Measurements from ENCODE around the gene INTS3. TPM values are rescaled to one million over a fixed set of nuclear protein-coding genes. Genes with fewer than 3 reads are reported as not detected.

Gene INTS3
- total RNA-seq, 5 donors from 2014 or later (not counting 1 experiment from before 2014, with no cell fraction given), result 45.9 to 57.7 (median 48.5) TPM

DNA sequence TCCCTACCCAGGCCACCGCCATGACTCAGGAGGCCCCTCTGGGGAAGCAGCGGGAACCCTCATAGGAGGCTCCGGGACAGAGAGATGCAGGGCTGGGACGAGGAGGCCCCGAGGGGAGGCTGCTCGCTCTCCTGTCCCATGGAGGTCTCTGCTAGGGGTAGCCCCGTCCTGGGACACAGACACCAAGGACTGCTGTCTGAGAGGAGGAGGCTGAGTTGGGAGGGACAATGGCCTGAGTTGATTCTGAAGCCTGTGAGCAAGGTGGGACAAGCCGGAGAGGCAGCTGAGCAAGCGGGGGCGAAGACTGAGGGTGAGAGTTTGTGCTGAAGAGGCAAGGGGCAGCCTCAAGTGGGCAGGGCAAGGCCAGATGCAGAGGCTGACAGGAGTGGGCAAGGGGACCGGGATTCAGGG, 64.8 kb downstream of the INTS3 start:
- no peak overlapping the region for H3K4me3 Mint-ChIP-seq
- ChIA-PET CTCF (interaction anchor here (1.1 to 1.6 kb wide), 2 partner anchors 194 to 203 kb away, joined by 3 to 4 read pairs; partner anchors contain the start of gene RAB13 (in 1 of the 2)), POLR2A (no interaction called here)
- Histone ChIP-seq H3K27me3 (replicated peaks in 1 of 2; ENCODE audit: control insufficient read depth in 2 of 2, extremely low read depth in 1 of 2, insufficient read depth in 2 of 2, low read length in 1 of 2) (peaks cover 0 to 6% of the 10 kb centered on the region in 2 experiments), H3K9me3 (no peaks in the 10 kb centered on the region), H3K27ac (ENCODE audit: low read length) (no peak overlapping the region), H3K36me3 (ENCODE audit: control insufficient read depth in 2 of 2, extremely low read depth in 1 of 2, insufficient read depth in 1 of 2, low read length in 1 of 2) (no peaks in the 10 kb centered on the region), H3K4me1 (ENCODE audit: control insufficient read depth in 1 of 2, extremely low read depth in 1 of 2, insufficient read depth in 2 of 2, low read length in 2 of 2) (peaks cover 7 to 44% of the 10 kb centered on the region in 2 experiments), H3K4me3 (ENCODE audit: control insufficient read depth in 1 of 2, extremely low read depth in 1 of 2, low read length in 1 of 2) (no peak overlapping the region)
- DNase-seq, result no peak
- no peak for ATAC-seq (replicated peaks in 1 of 4)
- WGBS (ENCODE audit: insufficient coverage), result 97% methylated on average over 10 of the region's 11 CpGs
- H3K27me3 Mint-ChIP-seq, result peaks cover 0 to 11% of the 10 kb centered on the region in 2 donors
- no peaks in the 10 kb centered on the region for H3K36me3 Mint-ChIP-seq
- no peaks in the 10 kb centered on the region for H3K9me3 Mint-ChIP-seq
- no peak overlapping the region for H3K27ac Mint-ChIP-seq
- H3K4me1 Mint-ChIP-seq, result peaks cover 31 to 39% (median 32%) of the 10 kb centered on the region in 3 donors

DNA sequence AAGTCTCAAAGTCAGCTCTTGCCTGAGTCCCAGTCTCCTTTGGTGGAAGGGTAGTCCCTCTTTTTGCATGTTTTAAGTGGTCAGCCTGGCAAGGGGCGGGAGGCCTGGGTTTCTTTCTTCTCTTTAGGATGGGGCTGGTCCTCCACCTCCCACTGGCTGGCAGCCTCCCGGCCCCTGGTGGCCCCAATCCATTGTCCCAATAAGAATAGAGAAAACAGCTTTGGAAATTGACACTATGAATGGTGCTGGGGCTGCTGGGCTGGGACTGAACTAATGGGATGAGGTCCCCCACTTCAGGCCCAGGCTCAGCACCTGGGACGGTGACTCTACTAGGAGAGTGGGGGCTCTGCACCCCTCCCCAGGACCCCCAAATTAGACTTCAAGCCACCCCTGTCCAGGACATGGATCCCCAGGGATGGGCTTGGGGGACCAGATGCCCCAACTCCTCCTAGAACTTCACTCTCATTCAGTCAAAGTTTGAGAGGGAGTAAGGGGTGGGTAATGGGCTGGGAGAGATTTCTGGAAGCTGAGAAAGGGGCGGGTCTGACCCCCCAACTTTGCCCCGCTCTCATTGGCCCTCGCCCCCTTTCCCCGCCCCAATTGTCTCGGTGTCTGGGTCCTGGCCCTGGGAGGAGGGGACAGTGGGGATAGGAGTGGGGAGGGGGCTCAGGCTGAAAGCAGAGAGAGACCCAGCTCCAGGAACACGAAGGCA, 65.6 kb downstream of the INTS3 start:
- peaks cover 0 to 4% of the 10 kb centered on the region in 2 donors for H3K27me3 Mint-ChIP-seq
- Histone ChIP-seq H3K36me3 (ENCODE audit: control insufficient read depth in 2 of 2, extremely low read depth in 1 of 2, insufficient read depth in 1 of 2, low read length in 1 of 2) (no peaks in the 10 kb centered on the region), H3K4me3 (ENCODE audit: control insufficient read depth in 1 of 2, extremely low read depth in 1 of 2, low read length in 1 of 2) (no peak overlapping the region), H3K4me1 (ENCODE audit: control insufficient read depth in 1 of 2, extremely low read depth in 1 of 2, insufficient read depth in 2 of 2, low read length in 2 of 2) (peaks cover 7 to 45% of the 10 kb centered on the region in 2 experiments), H3K27me3 (replicated peaks in 1 of 2; ENCODE audit: control insufficient read depth in 2 of 2, extremely low read depth in 1 of 2, insufficient read depth in 2 of 2, low read length in 1 of 2) (peaks cover 0 to 6% of the 10 kb centered on the region in 2 experiments), H3K27ac (ENCODE audit: low read length) (no peak overlapping the region), H3K9me3 (no peaks in the 10 kb centered on the region)
- ChIA-PET CTCF (interaction anchor here in 1 of 2 donors (1.1 kb wide), 1 partner anchor 202 kb away, joined by 3 read pairs; no protein-coding TSS in a partner anchor), POLR2A (no interaction called here)
- 73% methylated on average over 5 of the region's 9 CpGs for WGBS (ENCODE audit: insufficient coverage)
- no peak for DNase-seq
- no peaks in the 10 kb centered on the region for H3K9me3 Mint-ChIP-seq
- H3K27ac Mint-ChIP-seq, result no peak overlapping the region
- no peak for ATAC-seq (replicated peaks in 1 of 4)
- no peak overlapping the region for H3K4me3 Mint-ChIP-seq
- peaks cover 31 to 39% (median 34%) of the 10 kb centered on the region in 3 donors for H3K4me1 Mint-ChIP-seq
- H3K36me3 Mint-ChIP-seq, result no peaks in the 10 kb centered on the region

DNA sequence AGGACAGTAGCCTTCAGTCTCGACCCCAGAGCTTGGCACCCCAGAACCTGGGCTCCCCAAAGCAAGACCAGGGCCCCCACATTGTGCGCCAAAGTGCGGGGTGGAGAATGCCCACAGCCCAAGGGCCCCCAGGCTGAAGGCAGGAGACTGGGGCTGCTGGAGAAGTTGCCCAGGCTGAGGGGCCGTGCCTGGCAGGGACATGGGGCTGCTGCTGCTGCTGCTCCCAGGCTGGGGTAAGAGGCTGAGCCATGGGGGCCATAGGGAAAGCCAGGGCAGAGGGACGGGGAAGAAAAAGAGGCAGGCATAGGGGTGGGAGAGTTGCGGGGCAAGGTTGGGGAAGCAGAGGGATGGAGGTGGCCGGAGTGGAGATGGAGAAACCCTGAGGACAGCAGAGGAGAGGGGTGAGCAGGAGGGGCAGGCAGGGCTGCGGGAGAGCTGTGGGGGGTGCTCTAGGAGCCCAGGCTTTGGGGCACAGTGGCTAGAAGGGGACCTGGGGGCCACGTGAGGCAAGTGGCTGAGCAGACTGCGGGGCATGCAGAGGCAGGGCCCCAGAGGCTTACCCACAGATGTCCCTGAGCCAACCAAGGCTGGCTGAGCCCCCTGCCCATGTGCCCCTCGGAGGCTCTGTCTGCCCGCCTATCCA, 66.2 kb downstream of the INTS3 start:
- H3K27me3 Mint-ChIP-seq, result peaks cover 0 to 4% of the 10 kb centered on the region in 2 donors
- Histone ChIP-seq H3K27ac (ENCODE audit: low read length) (no peak overlapping the region), H3K27me3 (replicated peaks in 1 of 2; ENCODE audit: control insufficient read depth in 2 of 2, extremely low read depth in 1 of 2, insufficient read depth in 2 of 2, low read length in 1 of 2) (peaks cover 0 to 6% of the 10 kb centered on the region in 2 experiments), H3K4me3 (ENCODE audit: control insufficient read depth in 1 of 2, extremely low read depth in 1 of 2, low read length in 1 of 2) (no peak overlapping the region), H3K4me1 (ENCODE audit: control insufficient read depth in 1 of 2, extremely low read depth in 1 of 2, insufficient read depth in 2 of 2, low read length in 2 of 2) (peaks cover 7 to 45% of the 10 kb centered on the region in 2 experiments), H3K36me3 (ENCODE audit: control insufficient read depth in 2 of 2, extremely low read depth in 1 of 2, insufficient read depth in 1 of 2, low read length in 1 of 2) (no peaks in the 10 kb centered on the region), H3K9me3 (no peaks in the 10 kb centered on the region)
- POLR2A ChIA-PET, result no interaction called here
- H3K27ac Mint-ChIP-seq, result no peak overlapping the region
- CTCF ChIA-PET, result no interaction called here
- no peaks in the 10 kb centered on the region for H3K9me3 Mint-ChIP-seq
- H3K36me3 Mint-ChIP-seq, result no peaks in the 10 kb centered on the region
- 82% methylated on average over 9 of the region's 12 CpGs for WGBS (ENCODE audit: insufficient coverage)
- ATAC-seq (replicated peaks in 1 of 4), result no peak
- H3K4me3 Mint-ChIP-seq, result no peak overlapping the region
- H3K4me1 Mint-ChIP-seq, result peaks cover 31 to 36% (median 31%) of the 10 kb centered on the region in 3 donors
- no peak for DNase-seq

DNA sequence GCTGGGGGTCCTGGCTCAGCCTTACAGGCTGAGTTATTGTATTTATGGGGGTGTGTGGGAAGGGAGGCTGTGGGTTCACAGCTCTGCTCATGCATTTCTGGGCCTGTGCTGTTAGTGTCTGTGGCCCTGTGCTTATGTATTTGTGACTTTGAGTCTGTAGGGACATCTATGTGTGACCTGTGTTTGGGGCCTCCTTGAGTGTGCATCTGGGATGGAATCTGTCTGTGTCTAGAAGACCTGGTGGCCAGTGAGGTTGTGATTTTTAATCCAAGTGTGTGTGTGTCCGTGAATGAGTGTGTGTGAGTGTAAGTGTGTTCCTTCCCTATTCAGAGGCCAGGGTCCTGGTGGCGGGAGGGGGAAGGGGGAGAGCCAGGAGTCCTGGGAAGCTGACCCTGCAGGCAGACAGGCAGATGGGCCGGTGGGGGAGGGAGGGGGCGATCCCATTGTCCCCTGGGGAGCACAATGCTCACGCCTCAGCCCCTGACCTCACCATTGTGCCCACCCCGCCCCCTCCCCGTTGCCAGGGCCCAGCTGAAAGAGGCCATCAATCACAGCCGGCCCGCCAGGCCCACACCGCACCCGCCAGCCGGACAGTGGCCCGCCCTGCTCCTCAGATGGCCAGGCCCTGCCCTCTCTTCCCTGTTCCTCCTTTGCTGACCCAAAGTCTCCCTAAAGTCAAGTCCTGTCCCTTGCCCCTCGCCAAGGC, 66.9 kb downstream of the INTS3 start:
- Mint-ChIP-seq H3K9me3 (no peaks in the 10 kb centered on the region), H3K27me3 (peaks cover 0 to 4% of the 10 kb centered on the region in 2 donors), H3K27ac (no peak overlapping the region), H3K36me3 (no peaks in the 10 kb centered on the region), H3K4me1 (peaks cover 26 to 31% (median 27%) of the 10 kb centered on the region in 3 donors), H3K4me3 (no peak overlapping the region)
- H3K27me3 ChIP-seq (replicated peaks in 1 of 2; ENCODE audit: control insufficient read depth in 2 of 2, extremely low read depth in 1 of 2, insufficient read depth in 2 of 2, low read length in 1 of 2), result peaks cover 0 to under 1% of the 10 kb centered on the region in 2 experiments
- DNase-seq (no peak), ATAC-seq (replicated peaks in 1 of 4) (no peak)
- ChIA-PET POLR2A (no interaction called here), CTCF (no interaction called here)
- H3K27ac ChIP-seq (ENCODE audit: low read length), result no peak overlapping the region
- no peak overlapping the region for H3K4me3 ChIP-seq (ENCODE audit: control insufficient read depth in 1 of 2, extremely low read depth in 1 of 2, low read length in 1 of 2)
- no peaks in the 10 kb centered on the region for H3K36me3 ChIP-seq (ENCODE audit: control insufficient read depth in 2 of 2, extremely low read depth in 1 of 2, insufficient read depth in 1 of 2, low read length in 1 of 2)
- peaks cover 5 to 39% of the 10 kb centered on the region in 2 experiments for H3K4me1 ChIP-seq (ENCODE audit: control insufficient read depth in 1 of 2, extremely low read depth in 1 of 2, insufficient read depth in 2 of 2, low read length in 2 of 2)
- WGBS (ENCODE audit: insufficient coverage), result 92% methylated on average over 10 of the region's 14 CpGs
- H3K9me3 ChIP-seq, result no peaks in the 10 kb centered on the region

DNA sequence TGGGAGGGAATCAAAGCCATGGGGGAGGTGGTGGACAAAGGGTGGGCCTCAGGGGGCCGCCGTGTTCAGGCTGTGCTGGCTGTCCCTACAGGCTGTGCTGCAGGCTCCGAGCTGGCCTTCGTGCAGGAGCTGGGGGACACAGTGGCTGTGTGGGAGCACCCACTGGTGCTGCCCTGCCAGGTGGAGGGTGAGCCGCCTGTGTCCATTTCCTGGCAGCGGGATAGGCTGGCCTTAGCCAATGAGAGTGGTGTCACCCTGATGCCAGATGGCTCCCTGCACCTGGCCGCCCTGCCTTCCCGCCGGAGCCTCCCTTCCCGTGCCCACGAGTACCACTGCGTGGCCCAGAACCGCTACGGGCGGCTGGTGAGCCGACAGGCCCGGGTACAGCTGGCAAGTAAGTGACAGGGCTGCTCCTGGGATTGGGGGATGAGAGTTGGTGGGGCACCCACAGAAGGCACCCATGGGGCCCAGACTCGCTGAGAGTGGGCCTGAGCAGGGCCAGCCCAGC, 67.5 kb downstream of the INTS3 start:
- H3K27me3 Mint-ChIP-seq, result no peaks in the 10 kb centered on the region
- H3K36me3 Mint-ChIP-seq, result no peaks in the 10 kb centered on the region
- Histone ChIP-seq H3K27me3 (replicated peaks in 1 of 2; ENCODE audit: control insufficient read depth in 2 of 2, extremely low read depth in 1 of 2, insufficient read depth in 2 of 2, low read length in 1 of 2) (no peaks in the 10 kb centered on the region), H3K27ac (ENCODE audit: low read length) (no peak overlapping the region), H3K9me3 (no peaks in the 10 kb centered on the region), H3K4me1 (ENCODE audit: control insufficient read depth in 1 of 2, extremely low read depth in 1 of 2, insufficient read depth in 2 of 2, low read length in 2 of 2) (peaks cover 3 to 35% of the 10 kb centered on the region in 2 experiments), H3K36me3 (ENCODE audit: control insufficient read depth in 2 of 2, extremely low read depth in 1 of 2, insufficient read depth in 1 of 2, low read length in 1 of 2) (no peaks in the 10 kb centered on the region), H3K4me3 (ENCODE audit: control insufficient read depth in 1 of 2, extremely low read depth in 1 of 2, low read length in 1 of 2) (no peak overlapping the region)
- DNase-seq (no peak), ATAC-seq (replicated peaks in 1 of 4) (no peak)
- ChIA-PET POLR2A (no interaction called here), CTCF (interaction anchor here in 1 of 2 donors (1.6 kb wide), 1 partner anchor 10 kb away, joined by 3 read pairs; no protein-coding TSS in a partner anchor)
- WGBS (ENCODE audit: insufficient coverage), result 89% methylated on average over 17 of the region's 18 CpGs
- H3K4me1 Mint-ChIP-seq, result peaks cover 20 to 25% (median 21%) of the 10 kb centered on the region in 3 donors
- H3K27ac Mint-ChIP-seq, result no peak overlapping the region
- no peaks in the 10 kb centered on the region for H3K9me3 Mint-ChIP-seq
- H3K4me3 Mint-ChIP-seq, result no peak overlapping the region

All from T-cell (primary cell).